HG02938 (cell line): ENCODE data around the gene PHLDA2.
"Not testable (repeated sequence)": the region's sequence is repeated elsewhere in the genome, so short reads cannot be mapped to it uniquely, and the experiment has no call there.

Experiments
- ATAC-seq: cut with Tn5 transposase; IDR thresholded peaks from one replicate; pipeline ENCODE4 v1.9.1; 2021; ENCODE audit warnings: mild to moderate bottlenecking, moderate library complexity; ENCODE audit not compliant: unreplicated experiment

The PHLDA2 gene

DNA sequence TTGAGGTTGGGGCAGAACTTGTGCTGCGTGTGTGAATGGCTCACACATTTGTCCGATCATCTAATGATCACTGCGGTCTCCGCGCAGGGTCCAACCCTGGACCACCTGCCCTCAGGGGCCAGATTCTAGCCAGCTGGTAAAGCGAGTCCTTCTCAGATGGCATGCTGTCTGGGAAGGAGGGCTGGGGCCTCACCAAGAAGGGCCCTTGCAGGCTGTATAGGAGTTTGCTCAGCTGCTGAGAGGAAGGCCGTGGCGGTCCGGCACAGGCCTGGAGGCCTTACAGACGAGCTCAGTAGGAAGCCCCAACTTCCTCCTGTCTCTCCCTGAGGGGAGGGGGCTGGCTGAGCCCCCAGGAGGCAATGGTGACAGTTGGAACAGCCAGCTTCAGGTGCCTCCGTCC is 13.7 kb downstream of the PHLDA2 start:
- ATAC-seq: no peak

DNA sequence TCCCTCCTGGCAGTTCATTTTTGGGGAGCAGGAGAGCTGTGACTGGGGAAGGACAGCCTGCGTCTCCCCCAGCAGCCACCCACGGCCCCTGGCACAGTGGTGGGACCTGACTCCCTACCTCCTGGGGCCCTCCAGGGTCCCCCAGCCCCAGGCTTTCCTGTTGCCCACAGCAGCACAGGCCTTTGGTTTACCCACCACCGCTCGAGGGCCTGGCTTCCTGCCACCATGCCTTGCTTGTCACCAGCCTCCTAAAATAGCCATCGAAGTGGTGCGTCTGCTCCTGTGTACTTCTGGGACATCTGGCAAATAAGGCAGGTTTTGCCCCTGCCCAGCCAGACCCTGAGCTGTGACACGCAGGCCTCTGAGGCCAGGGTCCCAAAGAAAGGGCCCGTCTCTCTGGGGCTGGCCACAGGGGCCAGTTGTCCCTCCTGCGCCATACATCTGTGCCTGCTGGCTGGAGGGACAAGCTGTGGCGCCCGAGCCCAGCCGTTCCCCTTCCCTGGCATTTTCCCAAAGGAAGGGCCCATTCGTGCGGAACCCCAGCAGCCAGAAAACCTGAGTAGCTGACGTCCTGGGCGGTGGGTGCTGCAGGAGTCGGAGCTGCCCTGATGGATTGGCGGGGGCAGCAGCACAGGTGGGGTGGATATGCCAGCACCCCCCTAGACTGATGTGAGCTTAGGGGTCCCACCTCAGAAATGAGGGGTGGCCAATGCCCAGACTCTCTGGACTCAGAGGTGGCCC is 14.6 kb downstream of the PHLDA2 start:
- ATAC-seq: no peak

- no peak for ATAC-seq
Measured at GRCh38 chr11:2913776-2914175, 15.4 kb downstream of the PHLDA2 start.

- ATAC-seq: no peak
Measured at GRCh38 chr11:2913019-2913431, 16.2 kb downstream of the PHLDA2 start.

- ATAC-seq: no peak
Measured at GRCh38 chr11:2912498-2912897, 16.7 kb downstream of the PHLDA2 start.

GRCh38 chr11:2911785-2912391 is 17.3 kb downstream of the PHLDA2 start:
- ATAC-seq: no peak

DNA sequence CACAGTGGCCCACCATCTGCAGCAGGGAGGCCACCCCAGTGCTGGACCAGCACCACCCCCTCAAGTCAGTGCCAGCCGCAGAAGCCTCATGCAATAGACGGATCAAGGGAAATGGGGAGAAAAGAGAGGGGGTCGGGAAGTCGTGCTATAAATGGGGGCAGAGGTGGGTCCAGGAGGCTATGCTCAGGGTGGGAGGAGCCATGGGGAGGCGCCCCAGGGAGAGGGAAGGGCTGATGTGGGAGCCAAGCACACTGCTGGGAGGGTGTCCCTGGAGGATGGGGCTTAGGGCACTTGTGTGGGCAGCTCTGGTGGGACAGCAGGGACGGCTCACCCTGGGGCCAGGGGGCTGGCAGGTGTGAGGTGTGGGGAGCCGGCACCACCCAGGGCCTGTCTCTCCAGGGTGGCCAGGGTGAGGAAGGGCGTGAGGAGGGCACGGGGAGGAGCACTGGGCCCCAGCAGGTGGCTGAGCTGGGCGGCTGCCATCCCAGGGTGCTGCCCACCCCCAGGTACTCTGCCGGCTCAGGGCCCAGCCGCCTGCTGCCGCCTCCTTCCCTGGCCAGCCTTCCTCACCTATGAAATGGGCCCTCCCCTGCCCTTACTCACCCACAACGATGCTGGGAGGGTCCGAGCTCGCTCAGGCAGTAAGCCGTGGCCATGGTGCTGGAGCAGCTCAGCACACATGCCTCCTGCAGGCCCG is 18.0 kb downstream of the PHLDA2 start:
- no peak for ATAC-seq

DNA sequence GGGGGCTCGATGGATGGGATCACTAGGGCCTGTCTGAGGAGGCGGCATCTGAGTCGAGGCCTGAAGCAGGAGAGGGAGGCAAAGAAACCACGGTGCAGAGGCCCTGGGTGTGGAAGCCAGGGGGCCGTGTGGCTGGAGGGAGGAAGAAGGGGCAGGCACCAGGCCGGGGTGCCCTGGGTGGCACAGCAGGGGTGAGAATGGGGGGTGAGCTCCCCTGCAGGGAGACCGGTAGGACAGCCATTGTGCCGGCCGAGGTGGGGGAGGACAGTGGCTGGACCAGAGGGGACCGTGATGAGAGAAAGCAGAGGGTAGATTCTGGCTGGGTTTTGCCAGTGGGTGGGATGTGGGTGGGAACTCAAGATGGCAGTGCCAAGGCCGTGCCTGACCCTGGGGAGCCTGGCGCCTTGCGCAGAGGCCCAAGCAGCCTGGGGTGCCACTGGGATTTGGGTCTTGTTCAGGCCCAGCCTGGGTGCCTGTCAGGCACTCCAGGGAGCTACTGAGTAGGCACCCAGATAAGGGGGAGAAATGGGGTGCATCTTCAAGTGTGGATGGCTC is 18.7 kb downstream of the PHLDA2 start:
- no peak for ATAC-seq

- no peak for ATAC-seq
Measured at GRCh38 chr11:2909133-2909902, 19.9 kb downstream of the PHLDA2 start.

DNA sequence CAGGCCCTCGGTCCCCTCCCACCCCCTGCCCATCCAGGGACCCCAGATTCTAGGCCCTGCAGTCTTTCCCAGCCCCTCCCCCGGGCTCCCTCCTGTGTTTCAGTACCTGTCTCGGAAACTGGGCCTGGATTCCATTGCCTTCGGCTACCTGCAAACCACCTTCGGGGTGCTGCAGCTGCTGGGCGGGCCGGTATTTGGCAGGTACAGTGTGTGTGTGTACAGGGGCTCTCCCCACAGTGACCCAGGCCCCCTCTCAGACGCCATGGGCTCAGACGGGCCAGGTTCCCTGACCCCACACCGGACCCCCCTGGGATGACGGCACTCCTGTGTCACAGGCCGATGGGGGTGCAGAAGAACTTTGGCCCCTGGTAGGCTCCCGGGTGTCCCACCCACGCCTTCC is 21.1 kb downstream of the PHLDA2 start:
- ATAC-seq: no peak

DNA sequence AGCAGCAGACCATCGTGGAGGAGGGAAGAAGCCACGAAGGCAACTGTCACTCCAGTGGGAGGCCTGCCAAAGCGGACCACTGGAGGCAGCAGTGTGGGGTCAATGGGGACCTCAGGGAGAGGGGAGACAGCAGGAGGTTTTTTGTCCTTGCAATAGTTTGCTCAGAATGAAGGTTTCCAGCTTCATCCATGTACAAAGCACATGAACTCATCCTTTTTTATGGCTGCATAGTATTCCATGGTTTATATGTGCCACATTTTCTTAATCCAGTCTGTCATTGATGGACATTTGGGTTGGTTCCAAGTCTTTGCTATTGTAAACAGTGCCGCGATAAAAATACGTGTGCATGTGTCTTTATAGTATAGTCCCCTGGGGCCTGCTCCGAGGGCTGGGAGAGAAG is 23.9 kb downstream of the PHLDA2 start:
- not testable (repeated sequence) for ATAC-seq

DNA sequence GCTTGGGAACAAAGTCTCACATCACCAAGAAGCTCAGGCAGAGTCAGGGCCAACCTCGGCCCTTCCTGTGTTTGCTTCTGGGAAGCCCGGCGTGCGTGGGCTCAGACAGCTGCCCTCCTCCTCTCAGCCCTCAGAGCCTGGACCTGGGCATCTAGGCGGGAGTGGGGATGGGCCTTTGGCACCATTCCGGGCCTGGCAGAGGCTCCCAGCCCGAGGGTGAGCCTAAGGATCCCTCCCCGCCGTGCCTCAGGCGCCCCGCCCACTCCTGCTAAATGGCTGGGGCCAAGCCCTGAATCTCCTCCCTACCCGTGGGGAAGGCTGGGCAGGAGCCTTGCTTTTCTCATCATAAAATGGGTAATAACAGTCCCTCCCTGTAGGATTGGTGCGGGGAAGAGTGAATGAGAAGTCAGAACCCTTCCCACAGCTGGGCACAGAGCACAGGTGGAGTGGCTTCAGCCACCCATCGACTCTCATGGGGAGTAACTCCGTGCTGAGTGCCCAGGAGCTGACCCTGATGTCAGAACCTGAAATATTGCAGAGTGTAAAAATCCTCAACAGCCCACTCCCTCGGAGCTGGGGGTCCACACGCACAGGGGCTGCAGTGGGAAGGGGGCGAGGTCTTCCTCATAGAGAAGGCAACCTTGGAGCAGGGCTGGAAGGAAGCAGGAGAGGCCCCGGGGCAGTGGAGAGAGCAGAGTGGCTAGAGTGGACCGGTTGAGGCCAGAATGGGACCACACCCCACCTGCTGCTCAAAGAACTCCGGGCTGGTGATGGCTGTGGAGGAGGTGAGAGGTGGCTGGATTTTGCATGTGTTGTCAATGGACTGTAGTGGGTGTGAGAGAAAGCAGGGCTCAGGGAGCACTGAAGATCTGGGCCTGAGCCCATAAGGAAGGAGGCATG is 24.8 kb downstream of the PHLDA2 start:
- ATAC-seq: no peak

DNA sequence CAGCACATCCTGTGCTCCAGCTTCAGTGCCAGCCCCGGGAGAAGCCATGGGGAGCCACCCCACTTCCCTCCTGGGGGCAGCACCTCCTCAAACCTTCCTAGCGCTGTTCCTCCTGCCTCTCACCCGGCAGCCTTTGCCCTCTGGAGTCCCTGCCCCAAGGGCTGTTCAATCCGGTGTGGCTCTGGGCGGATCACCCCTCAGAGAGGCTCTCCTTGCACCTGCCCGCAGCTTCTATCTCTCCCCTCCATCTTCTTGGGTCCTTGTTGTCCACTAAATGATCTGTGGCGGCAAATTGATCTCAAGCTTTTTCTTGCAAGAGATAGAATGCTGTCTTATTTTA is 25.6 kb downstream of the PHLDA2 start:
- ATAC-seq: no peak

- ATAC-seq: no peak
Measured at GRCh38 chr11:2902784-2903671, 26.2 kb downstream of the PHLDA2 start.

DNA sequence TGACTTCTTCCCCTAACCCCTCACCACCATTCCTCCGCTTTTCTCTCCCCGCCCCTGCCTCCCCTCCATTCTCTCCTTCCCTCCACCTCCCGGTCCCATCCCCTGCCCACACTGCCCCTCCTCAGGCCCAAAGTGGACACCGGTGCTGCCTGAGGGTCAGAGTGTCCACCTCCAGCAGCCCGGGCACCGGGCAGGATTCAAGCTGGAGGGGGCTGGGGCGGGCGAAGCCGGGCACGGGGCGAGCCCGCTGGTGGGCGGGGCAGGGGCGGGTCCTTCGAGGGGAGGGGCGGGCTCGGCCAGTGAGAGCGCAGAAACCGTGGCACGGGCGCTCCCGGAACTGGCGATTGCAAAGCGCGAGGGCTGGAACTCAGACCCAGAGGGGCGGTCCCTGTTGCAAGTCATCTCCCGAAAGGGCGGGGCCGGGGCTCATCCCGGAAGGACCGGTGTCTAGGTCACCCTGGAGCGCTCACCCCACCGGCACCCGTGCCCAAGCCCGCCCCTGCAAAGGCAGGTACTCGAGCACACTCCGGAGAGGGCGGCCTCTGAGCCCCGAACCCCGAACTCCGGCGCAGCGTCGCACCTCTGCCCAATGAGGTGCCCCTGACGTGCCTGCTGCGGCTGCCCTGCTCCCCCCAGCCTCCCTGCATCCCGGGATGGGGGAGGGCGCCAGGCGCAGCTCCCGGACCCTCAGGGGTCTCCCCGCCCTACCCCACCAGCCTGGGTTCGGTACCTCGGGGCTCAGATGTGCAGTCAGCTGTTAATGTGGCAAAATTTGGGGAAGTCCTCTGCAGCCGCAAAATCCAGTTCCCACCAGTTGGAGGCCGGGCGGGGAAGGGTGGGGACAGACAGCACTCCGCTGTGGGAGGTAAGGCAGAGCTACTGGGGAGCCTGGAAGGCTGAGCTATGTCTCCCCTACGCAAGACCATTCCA is 27.1 kb downstream of the PHLDA2 start:
- peak; percentile 90 for ATAC-seq

GRCh38 chr11:2901196-2901796 is 27.9 kb downstream of the PHLDA2 start:
- no peak for ATAC-seq

DNA sequence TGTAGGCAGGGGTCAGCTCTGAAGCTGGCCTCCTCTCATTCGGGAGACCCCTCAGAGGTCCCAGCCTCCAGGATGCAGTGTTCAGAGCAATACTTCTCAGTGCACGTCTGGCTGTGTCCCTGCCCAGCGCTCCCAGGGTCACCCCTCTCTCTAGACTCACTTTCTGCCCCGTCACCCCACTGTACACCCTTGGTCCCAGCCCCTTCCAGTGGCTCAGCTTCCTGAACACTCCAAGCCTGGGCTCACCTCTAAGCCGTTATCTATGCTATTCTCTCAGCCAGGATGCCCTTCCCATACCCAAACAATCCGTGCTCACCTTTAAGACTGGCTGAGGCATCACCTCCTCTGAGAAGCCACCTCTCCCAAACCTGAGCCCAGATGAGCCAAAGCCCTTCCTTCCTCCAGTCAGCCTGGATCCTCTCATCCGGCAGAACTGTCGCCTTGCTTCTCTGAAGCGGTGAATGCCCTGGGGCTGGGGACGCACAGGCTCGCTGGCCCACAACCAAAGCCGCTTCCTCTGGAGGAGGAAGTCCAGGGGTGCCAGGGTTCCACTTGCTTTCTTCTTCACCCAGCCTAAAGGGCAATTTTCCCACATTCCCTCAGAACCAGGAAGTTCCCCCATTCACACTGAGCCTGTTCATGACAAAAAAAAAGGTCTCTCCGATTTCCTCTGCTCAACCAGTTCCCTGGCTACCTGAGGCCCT is 30.0 kb downstream of the PHLDA2 start:
- ATAC-seq: no peak
